ENCODE data around the gene CCNI.
"Not testable (repeated sequence)": the region's sequence is repeated elsewhere in the genome, so short reads cannot be mapped to it uniquely, and the experiment has no call there.

The CCNI gene

GRCh38 chr4:77082886-77083608 is 7.3 kb upstream of the CCNI start:
- DNase-seq (ENCODE audit: low read depth) = no peak

- not testable (repeated sequence) for DNase-seq (ENCODE audit: low read depth)
These were observed 5.0 kb upstream of the CCNI start for GRCh38 chr4:77080806-77081205.

- no peak for DNase-seq (ENCODE audit: low read depth)
These were observed 3.5 kb upstream of the CCNI start for GRCh38 chr4:77079281-77079680.

- no peak for DNase-seq (ENCODE audit: low read depth)
These were observed 2.6 kb upstream of the CCNI start for GRCh38 chr4:77078401-77078800.

- no peak for DNase-seq (ENCODE audit: low read depth)
These were observed 1.3 kb upstream of the CCNI start for GRCh38 chr4:77076889-77077635.

GRCh38 chr4:77074981-77075855 is 571 bp downstream of the CCNI start:
- DNase-seq (ENCODE audit: low read depth) = peak; percentile 48

- no peak for DNase-seq (ENCODE audit: low read depth)
These were observed 1.4 kb downstream of the CCNI start for GRCh38 chr4:77074381-77074831.

GRCh38 chr4:77073981-77074380 is 1.8 kb downstream of the CCNI start:
- no peak for DNase-seq (ENCODE audit: low read depth)

GRCh38 chr4:77073106-77073809 is 2.5 kb downstream of the CCNI start:
- no peak for DNase-seq (ENCODE audit: low read depth)

GRCh38 chr4:77072195-77072753 is 3.5 kb downstream of the CCNI start:
- DNase-seq (ENCODE audit: low read depth) = no peak

- DNase-seq (ENCODE audit: low read depth) = not testable (repeated sequence)
These were observed 6.3 kb downstream of the CCNI start for GRCh38 chr4:77069514-77069913.

- no peak for DNase-seq (ENCODE audit: low read depth)
These were observed 10.4 kb downstream of the CCNI start for GRCh38 chr4:77065382-77065781.

GRCh38 chr4:77062856-77063255 is 12.9 kb downstream of the CCNI start:
- no peak for DNase-seq (ENCODE audit: low read depth)

- peak; percentile 40 for DNase-seq (ENCODE audit: low read depth)
These were observed 23.4 kb downstream of the CCNI start for GRCh38 chr4:77052352-77052751.

GRCh38 chr4:77050962-77051361 is 24.8 kb downstream of the CCNI start:
- DNase-seq (ENCODE audit: low read depth) = no peak

GRCh38 chr4:77047037-77047436 is 28.8 kb downstream of the CCNI start:
- no peak for DNase-seq (ENCODE audit: low read depth)

GRCh38 chr4:77045490-77045889 is 30.3 kb downstream of the CCNI start:
- DNase-seq (ENCODE audit: low read depth) = no peak

GRCh38 chr4:77044461-77045150 is 31.2 kb downstream of the CCNI start:
- DNase-seq (ENCODE audit: low read depth) = no peak

- no peak for DNase-seq (ENCODE audit: low read depth)
These were observed 32.2 kb downstream of the CCNI start for GRCh38 chr4:77043507-77044136.

Data from stimulated activated CD8-positive, alpha-beta memory T cell treated with anti-CD3 and anti-CD28 coated beads, Interleukin-7, amount 100 ng/mL, for 24 hours (primary cell).